BLaER1 (cell line): ENCODE data around the gene CXorf58.
A peak's percentile ranks its signal among the peaks of the same experiment; 100 is the strongest.
"Not testable (repeated sequence)": the region's sequence is repeated elsewhere in the genome, so short reads cannot be mapped to it uniquely, and the experiment has no call there.

ENCODE experiments used
- H3K27ac ChIP-seq: shearing (Covaris generic); formaldehyde crosslinking; 2 replicates; pipeline ENCODE4 v1.8.1; 2022
- H3K27me3 ChIP-seq: shearing (Covaris generic); formaldehyde crosslinking; 2 replicates; pipeline ENCODE4 v1.8.1; 2022
- H3K36me3 ChIP-seq: shearing (Covaris generic); formaldehyde crosslinking; 2 replicates; pipeline ENCODE4 v1.8.1; 2022
- H3K4me1 ChIP-seq: shearing (Covaris generic); formaldehyde crosslinking; 2 replicates; pipeline ENCODE4 v1.8.1; 2022
- H3K4me2 ChIP-seq: shearing (Covaris generic); formaldehyde crosslinking; 2 replicates; pipeline ENCODE4 v1.8.1; 2022
- H3K4me3 ChIP-seq: shearing (Covaris generic); formaldehyde crosslinking; 2 replicates; pipeline ENCODE4 v1.8.1; 2022
- H3K9ac ChIP-seq: shearing (Covaris generic); formaldehyde crosslinking; 2 replicates; pipeline ENCODE4 v1.8.1; 2022
- H3K9me3 ChIP-seq: shearing (Covaris generic); formaldehyde crosslinking; 2 replicates; pipeline ENCODE4 v1.8.1; 2022
- H4K20me1 ChIP-seq: shearing (Covaris generic); formaldehyde crosslinking; 2 replicates; pipeline ENCODE4 v1.8.1; 2022
- Cebpa-rat ChIP-seq: shearing (Covaris generic); IDR thresholded peaks from 2 replicates; pipeline ENCODE4 v1.8.1; 2022

The CXorf58 gene, protein sequence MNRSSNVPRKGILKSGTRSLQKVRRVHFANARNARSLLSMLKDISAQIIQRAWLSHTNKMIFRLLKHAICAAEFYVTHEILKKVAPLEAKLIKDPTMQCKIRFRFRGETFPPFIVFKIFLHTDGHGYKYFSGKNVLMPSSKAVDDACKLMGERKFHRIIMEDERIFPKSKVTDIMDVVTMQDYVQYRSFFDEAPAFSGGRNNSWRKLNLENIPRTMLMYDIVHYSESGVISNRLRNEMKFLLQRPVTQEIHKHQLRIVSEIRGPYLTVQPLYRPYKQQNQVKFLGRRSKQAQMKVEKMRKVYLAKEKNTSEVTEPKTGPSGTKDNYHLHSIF

DNA sequence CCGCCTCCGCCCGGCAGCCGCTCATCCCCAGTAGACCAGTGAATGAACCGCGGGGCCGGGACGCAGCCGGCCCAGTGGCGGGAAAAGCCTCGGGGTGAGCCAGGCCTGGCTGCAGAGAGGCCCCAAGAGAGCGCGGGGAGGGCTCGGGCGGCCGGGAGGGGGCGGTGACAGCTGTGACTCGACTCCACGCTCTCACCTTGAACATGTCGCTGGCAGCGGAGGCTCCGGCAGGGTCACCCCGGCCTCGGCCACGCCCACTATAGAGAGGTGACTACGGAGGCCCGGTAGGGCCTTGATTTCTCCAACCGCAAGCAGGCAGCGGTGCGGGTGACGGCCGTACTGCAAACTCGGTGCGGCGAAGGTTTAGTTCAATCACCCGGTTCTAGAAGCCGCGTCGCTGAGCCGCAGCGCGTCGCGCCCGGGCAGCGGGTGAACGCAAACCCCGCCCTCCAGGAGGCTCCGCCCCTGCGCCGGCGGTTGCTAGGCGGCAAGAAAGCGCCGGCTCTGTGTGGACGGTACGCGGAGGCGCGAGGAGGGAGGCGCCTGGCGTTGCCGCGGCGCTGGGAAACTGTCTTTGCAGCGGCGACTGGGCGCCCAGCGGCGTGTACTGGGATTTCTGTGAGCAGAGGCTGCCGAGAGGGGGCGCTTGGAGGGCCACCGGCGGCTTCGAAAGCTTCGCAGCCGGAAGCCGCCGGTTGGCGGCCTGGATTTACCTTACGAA lies at the start of gene CXorf58, which contains the start of gene APOO:
Gene CXorf58, plus strand, starts transcription at position 509 of the 721 bp plus-strand sequence. CDS start 2,297 bp downstream, outside the sequence.
Gene APOO, minus strand, starts transcription at position 441 of the 721 bp plus-strand sequence. Its CDS starts 236 bp downstream, at position 205.
- no peaks in the 10 kb centered on the region for H3K27me3 ChIP-seq
- TF ChIP-seq Cebpa-rat = no peak
- H3K4me1 ChIP-seq = 0 out of 2 replicates have a peak, but pooled peaks cover 6% of the 10 kb centered on the region
- H3K9ac ChIP-seq = peak within 1 kb of the TSS; percentile 79
- H4K20me1 ChIP-seq = no peaks in the 10 kb centered on the region
- peak within 1 kb of the TSS; percentile 67 for H3K27ac ChIP-seq
- H3K9me3 ChIP-seq = no peaks in the 10 kb centered on the region
- H3K4me3 ChIP-seq = peak within 1 kb of the TSS; percentile 71
- no peaks in the 10 kb centered on the region for H3K36me3 ChIP-seq
- H3K4me2 ChIP-seq = peak within 1 kb of the TSS; percentile 61

DNA sequence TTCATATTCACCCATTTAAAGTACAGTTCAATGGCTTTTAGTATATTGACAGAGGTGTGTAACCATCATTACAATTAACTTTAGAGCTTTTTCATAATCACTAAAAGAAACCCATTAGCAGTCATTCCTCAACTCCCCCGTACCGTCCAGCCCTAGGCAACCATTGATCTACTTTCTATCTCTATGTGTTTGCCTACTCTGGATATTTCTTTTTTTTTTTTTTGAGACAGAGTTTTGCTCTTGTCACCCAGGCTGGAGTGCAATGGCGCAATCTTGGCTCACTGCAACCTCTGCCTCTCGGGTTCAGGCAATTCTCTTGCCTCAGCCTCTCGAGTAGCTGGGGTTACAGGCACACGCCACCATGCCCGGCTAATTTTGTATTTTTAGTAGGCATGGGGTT lies 48.6 kb upstream of the CXorf58 start:
- not testable (repeated sequence) for H3K9me3 ChIP-seq, H3K4me2 ChIP-seq, H3K27ac ChIP-seq, H3K27me3 ChIP-seq, H3K4me1 ChIP-seq, H3K4me3 ChIP-seq, H3K36me3 ChIP-seq, H3K9ac ChIP-seq, H4K20me1 ChIP-seq

DNA sequence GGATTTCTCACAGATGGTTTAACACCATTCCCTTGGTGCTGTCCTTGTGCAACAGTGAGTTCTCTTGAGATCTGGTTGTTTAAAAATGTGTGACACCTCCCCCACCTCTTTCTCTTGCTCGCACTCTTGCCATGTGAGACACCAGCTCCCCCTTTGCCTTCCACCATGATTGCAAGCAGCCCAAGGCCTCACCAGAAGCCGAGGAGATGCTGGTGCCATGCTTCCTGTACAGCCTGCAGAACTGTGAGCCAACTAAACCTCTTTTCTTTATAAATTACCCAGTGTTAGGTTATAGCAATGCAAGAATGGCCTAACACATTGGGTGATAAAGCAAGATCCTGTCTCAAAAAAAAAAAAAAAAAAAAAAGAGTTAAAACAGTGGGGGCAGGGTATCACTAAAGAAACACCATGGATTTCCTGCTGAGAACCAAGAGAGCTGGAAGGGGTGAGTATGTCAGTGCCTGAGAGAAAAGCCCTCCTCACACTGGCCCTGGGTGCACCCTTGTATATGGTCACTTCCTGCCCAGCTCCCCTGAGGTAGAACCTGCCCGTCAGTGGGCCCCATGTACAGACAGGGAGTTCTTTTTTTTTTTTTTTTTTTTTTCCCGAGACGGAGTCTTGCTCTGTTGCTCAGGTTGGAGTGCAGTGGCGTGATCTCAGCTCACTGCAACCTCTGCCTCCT lies 46.5 kb upstream of the CXorf58 start:
- Histone ChIP-seq H3K27ac (no peak overlapping the region), H3K4me2 (no peak overlapping the region), H3K9me3 (no peaks in the 10 kb centered on the region), H3K36me3 (peaks cover 5% of the 10 kb centered on the region; the same call in 1 of the 2 replicates), H3K4me1 (no peaks in the 10 kb centered on the region), H3K27me3 (no peaks in the 10 kb centered on the region), H3K4me3 (no peak overlapping the region), H4K20me1 (no peaks in the 10 kb centered on the region), H3K9ac (no peak overlapping the region)
- TF ChIP-seq Cebpa-rat = no peak

DNA sequence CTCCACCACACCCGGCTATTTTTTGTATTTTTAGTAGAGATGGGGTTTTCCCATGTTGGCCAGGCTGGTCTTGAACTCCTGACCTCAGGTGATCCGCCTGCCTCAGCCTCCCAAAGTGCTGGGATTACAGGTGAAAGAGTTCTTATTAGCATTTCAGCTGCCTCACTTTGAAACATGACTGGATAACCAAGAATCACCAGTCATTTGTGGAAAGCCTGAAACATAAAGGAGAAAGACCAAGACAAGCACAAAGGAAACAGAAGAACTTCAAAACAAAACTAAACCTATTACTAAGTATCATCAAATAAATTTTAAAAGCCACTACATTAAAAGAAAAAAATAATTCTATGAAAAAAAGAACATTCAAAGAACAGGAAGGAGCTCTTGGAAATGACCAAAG lies 45.9 kb upstream of the CXorf58 start:
- not testable (repeated sequence) for H3K36me3 ChIP-seq, H3K9ac ChIP-seq, H3K9me3 ChIP-seq, H3K27ac ChIP-seq, H3K27me3 ChIP-seq, H3K4me1 ChIP-seq, H4K20me1 ChIP-seq, H3K4me2 ChIP-seq, H3K4me3 ChIP-seq

DNA sequence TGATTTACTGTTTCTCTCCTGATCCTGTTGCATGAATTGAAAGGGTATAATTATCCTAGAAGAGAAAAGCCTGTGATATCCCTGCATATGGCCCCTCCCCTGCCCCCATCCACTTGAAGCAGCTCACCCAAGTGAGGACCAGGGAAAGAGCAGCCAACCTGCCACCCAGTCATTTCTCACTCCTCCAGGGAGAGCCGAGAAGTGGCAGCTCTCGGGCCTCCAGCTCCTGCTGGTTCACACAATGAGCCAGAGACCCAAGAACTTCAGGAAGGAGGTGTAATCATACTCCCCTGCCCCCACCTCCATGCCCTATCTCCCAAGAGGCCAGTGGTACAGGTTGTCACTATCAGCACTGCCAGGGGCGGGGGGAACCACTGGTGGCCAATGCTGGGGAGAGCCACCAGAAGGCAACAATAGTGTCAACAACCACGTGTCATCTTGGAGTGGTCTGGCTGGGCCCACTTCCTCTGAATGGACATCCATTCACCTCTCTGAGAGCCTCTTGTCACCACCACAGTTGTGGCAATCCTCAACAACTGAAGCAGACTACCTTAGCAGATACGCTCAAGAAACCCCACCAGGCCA lies 43.0 kb upstream of the CXorf58 start:
- Histone ChIP-seq H3K4me2 (no peak overlapping the region), H3K9me3 (no peaks in the 10 kb centered on the region), H4K20me1 (no peaks in the 10 kb centered on the region), H3K27ac (no peak overlapping the region), H3K9ac (no peak overlapping the region), H3K4me3 (no peak overlapping the region), H3K4me1 (no peaks in the 10 kb centered on the region), H3K27me3 (no peaks in the 10 kb centered on the region), H3K36me3 (peaks cover 5% of the 10 kb centered on the region; the same call in 1 of the 2 replicates)
- no peak for TF ChIP-seq Cebpa-rat

DNA sequence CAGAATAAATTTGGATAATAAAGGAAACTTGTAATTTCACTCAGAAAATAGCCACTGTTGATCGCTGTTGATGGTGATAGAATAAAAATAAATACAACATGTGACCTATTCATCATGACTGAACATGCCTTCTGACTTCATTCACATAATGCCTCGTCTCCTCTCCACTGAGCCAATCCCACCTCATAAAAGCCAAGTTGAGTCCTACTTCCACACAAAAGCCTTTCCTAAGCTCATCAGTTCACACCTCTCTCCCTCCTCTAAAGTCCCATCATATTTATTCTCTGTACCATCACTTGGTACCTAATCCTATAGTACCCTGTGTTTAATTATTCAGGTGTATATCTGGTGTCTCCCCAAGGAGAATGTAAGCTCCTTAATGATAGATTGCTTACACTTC lies 37.8 kb upstream of the CXorf58 start:
- H3K9me3 ChIP-seq = no peaks in the 10 kb centered on the region
- no peak overlapping the region for H3K27ac ChIP-seq
- H3K4me3 ChIP-seq = no peak overlapping the region
- H3K4me2 ChIP-seq = no peak overlapping the region
- no peaks in the 10 kb centered on the region for H3K36me3 ChIP-seq
- H4K20me1 ChIP-seq = no peaks in the 10 kb centered on the region
- H3K9ac ChIP-seq = no peak overlapping the region
- TF ChIP-seq Cebpa-rat = no peak
- H3K4me1 ChIP-seq = no peaks in the 10 kb centered on the region
- no peaks in the 10 kb centered on the region for H3K27me3 ChIP-seq

DNA sequence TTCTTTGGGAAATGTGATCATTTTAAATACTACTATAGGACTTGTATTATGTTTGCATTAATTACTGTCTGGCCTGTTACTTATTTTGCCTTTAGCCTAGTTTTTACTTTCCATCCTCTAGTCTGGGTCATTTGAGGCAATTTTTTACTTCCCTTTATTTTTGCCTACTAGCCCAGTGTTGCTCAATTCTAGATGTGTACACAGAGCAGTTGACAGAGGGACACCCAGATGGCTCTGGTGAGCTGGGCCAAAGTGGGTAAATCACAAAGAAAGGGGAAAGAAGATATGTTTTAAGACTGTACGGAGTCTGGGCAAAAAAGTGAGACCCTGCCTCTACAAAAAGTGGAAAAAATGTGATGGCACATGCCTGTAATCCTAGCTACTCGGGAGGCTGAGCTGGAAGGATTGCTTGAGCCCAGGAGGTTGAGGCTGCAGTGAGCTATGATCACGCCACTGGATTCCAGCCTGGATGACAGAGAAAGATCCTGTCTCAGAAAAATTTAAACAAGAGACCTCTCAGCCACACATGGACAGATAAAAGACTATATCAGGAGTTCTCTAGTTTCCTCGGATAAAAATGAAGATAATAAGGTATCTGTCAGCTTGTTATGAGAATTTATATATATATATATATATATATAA lies 35.8 kb upstream of the CXorf58 start:
- H3K36me3 ChIP-seq = no peaks in the 10 kb centered on the region
- H3K27me3 ChIP-seq = no peaks in the 10 kb centered on the region
- H3K9me3 ChIP-seq = no peaks in the 10 kb centered on the region
- H3K27ac ChIP-seq = no peak overlapping the region
- H3K4me2 ChIP-seq = no peak overlapping the region
- H3K4me1 ChIP-seq = no peaks in the 10 kb centered on the region
- no peak for TF ChIP-seq Cebpa-rat
- no peaks in the 10 kb centered on the region for H4K20me1 ChIP-seq
- H3K4me3 ChIP-seq = no peak overlapping the region
- H3K9ac ChIP-seq = no peak overlapping the region

DNA sequence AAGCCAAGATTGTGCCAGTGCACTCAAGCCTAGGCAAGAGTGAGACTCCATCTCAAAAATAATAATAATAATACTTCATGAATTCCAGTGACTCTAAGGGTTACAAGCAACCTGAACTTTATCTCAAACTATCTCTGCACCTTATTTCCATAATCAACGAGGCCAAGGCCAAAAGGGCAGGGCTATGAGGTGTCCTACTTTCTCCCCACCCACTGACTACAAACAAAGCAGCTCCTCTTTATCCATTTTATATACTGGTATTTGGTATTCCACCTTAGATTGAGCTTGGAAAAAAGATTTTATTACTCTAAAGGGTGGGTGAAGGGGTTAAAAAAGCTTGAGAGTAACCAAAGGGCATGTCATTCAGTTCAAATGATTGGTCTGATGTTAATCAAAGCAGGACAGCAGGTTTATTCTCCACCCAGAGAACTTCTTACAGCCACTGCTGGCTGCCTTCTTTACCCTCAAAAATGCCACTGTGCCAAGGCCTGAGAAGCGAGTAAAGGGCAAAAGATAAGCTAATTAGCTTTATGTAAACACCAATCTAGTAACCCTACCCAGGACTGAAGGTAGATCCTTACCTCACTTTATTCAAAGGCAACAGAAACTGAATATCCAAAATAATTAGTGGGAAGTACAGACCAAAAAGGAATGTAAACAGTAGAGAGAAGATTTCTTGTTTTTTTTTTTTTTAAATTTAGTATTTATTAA lies 28.3 kb upstream of the CXorf58 start:
- Histone ChIP-seq H3K27me3 (no peaks in the 10 kb centered on the region), H4K20me1 (no peaks in the 10 kb centered on the region), H3K4me1 (no peaks in the 10 kb centered on the region), H3K9me3 (no peaks in the 10 kb centered on the region), H3K36me3 (peaks cover 5% of the 10 kb centered on the region; the same call in 1 of the 2 replicates), H3K4me3 (no peak overlapping the region), H3K27ac (no peak overlapping the region), H3K9ac (no peak overlapping the region), H3K4me2 (no peak overlapping the region)
- no peak for TF ChIP-seq Cebpa-rat
